HG03045 (cell line): ENCODE results near the gene MTERF4.
"Not testable (repeated sequence)": the region's sequence is repeated elsewhere in the genome, so short reads cannot be mapped to it uniquely, and the experiment has no call there.

Source experiments
- ATAC-seq: cut with Tn5 transposase; IDR thresholded peaks from one replicate; pipeline ENCODE4 v1.9.1; 2021; ENCODE audit warnings: mild to moderate bottlenecking, moderate library complexity; ENCODE audit not compliant: unreplicated experiment

Gene MTERF4

DNA sequence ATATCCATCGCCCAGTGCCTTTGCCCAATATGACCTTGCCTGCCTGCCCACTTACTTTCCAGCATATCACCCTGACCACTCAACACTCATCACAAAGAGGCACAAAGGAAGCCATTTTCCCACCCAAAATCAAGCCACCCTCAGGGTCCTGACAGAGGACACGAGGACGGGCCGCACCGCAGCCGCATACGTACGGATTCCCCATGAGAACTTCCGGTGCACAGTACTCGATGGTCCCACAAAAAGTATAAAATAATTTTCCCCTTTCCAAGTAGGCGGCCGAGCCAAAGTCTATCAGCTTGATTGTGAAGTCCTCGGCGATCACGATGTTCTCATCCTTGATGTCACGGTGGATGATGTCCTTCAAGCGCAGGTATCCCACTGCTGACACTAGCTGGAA, 10.0 kb upstream of the MTERF4 start:
- ATAC-seq: no peak

DNA sequence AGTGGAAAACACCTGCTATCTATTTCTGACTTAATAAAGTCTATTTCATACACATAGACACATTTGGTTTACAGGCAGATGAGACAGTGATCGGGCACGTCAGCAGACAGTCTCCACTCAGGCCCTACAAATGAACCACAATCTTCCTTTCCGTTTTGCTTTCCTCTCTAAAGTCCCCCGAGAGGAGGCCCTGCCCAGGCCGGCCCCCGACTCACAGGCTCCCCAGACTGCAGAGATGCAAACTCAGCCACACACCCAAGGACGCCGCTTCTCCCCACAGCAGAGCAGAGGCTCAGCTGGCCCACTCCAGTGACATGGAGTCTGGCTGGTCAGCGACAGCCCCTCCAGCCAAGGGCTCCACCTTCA, 9.3 kb upstream of the MTERF4 start:
- no peak for ATAC-seq

DNA sequence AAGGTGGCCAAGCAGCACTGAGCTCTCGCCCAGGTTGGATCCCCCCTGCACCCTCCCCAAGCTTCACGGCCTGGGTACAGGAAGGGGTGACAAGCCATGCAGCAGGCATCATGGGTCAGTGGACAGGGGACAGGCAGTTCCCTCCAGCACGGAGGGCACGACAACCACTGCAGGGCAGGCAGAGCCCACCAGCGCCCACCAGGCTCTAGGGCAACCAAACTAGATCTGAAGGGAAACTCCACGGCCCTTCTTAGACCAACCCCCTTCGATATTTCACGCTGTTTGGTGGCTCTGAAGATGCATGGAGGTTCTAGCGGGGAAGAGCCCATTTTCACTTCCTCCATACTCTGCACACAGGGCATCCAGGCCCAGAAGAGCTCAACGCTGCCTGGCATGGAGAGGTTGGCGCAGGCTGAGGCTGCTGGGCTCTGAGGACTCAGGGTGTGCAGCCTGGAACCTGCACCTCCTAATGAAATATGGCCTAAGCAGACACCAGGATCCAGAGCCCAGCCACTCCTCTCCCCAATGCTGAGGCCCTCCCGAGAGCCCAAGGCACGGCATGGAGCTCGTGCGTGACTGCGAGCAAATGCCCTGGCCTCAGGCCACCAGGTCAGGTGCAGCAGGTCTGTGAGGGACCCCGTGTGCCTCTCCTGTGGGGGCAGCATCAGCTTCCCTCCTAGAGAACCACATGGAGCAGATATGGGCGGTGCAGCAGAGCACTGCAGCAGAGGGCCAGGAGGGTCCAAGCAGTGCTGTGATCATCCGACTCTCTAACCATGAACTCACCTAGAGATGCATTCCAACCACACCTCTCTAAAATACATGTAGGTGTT, 8.7 kb upstream of the MTERF4 start:
- no peak for ATAC-seq

DNA sequence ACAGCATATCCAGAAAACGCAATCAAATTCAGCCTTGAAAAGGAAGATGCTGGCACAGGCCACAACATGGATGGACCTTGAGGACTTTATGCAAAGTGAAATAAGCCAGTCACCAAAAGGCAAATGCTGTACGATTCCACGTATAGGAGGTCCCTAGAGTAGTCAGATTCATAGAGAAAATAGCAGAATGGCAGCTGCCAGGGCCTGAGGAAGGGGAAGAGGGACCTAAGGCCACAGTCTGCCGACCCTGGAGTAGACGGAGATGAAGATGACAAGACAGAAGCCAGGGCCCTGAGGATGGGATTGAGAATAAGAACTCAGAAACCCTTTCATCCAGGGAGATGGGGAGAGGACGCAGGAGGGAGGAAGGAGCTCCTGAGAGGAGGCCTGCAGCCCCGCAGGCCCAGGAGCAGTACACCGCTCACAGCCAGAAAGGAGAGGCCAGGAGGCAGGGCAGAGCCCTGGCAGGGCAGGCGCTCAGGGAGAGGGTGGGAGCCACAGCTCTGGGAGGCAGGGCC, 8.1 kb upstream of the MTERF4 start:
- ATAC-seq: no peak

DNA sequence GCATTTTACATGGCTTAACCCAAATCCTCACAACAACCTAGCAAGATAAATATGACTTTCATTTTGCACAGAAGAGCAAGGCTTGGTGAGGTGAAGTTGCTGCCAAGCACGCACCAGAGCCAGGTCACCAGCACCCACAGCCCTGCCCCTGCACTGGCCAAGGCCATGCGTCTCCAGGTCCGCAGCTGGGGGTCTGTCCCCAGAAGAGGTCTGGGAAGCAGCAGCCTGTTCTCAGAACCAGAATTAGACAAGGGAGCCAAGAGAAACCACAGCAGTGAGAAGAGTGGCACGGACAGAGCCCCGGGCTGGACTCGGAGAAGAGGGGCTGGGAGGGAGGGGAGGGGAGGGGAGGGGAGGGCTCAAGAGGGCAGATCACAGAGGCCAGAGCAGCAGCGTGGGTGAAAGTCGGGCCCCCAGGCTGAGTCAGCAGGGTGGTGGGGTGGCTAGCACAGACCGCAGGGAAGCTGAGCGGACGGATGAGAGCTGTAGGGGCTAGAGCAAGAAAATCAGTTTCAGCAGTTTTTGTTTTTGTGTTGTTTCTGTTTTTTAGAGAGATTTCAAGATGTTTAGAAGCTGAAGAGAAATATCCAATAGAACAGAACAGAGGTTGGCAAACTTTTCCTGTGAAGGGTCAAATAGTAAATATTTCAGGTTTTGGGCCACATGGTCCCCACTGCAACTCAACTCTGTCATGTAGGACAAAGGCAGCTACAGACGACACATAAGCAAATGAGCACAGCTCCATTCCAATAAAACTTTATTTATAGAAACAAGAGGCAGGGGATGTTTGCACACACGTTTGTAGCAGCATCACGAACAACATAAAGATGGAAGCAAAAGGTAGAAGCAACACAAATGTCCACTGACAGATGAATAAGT, 7.4 kb upstream of the MTERF4 start:
- ATAC-seq: no peak

DNA sequence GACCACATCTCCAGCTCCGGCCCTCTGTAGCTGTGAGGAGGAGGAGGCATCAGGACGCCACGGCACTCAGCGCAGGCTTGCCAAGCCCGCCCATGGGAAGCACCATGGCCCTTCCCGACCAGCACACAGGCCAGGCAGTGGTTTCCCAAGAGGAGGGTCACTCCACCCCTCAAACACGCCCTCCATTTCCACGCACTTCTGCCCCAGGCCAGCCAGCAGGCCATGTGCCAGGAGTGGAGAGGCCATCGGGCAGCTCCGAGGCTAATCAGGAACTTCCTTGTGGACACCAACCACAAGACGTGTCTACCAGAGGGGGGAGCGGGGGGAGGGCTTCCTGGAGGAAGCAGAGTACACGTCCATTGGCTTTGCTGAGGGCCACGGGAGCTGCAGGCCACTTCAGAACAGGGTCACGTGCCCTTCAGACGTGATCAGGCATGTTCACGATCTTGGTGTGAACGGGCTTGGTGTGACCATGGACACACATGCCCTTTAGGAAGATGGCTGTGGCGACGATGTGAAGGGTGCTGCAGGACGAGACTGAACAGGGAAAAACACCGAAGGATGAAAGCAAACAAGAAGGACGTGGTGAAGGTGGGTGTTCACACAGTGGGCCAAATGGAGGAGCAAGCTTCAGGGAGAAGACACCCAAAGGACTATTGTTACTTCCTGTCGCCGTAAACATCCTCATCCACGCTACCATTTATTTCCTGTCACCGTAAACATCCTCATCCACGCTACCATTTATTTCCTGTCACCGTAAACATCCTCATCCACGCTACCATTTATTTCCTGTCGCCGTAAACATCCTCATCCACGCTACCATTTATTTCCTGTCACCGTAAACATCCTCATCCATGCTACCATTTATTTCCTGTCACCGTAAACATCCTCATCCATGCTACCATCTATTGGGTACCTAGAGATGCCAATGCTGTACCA, 6.5 kb upstream of the MTERF4 start:
- ATAC-seq: no peak

DNA sequence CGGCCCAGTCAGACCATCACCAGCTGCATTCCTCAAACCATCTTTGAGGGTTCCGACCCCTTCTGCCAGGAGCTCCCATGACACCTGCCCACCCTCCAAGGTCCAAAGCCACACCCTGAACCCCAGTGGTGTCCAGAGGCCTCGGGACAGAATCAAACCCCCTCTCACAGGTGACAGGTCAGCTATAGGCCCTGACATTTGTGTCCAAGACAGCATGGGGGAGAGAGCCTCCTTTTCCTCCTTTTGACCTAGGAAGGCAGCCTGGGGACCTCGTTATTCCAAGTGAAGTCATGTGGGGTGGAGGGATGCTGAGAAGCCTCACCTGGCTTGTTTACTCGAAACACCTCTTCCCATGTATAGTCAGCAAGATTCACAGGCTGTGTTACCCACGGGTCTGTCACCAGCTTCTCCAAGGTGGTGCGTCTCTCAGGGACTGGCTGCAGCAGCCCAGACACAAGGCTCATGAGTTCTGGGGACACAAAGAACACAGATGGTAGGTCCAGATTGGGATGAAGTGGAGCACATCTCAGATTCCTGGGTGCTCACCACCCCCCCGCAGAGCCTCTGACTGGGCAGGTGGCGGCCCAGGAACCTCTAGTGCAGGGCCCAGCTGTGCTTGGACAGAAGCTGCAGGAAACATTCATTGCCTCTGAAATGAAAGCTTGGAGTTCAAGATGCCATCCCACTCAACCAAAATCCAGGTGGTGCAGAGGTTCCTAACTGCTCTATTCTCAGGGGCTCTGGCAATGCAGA, 5.1 kb upstream of the MTERF4 start:
- ATAC-seq: no peak

DNA sequence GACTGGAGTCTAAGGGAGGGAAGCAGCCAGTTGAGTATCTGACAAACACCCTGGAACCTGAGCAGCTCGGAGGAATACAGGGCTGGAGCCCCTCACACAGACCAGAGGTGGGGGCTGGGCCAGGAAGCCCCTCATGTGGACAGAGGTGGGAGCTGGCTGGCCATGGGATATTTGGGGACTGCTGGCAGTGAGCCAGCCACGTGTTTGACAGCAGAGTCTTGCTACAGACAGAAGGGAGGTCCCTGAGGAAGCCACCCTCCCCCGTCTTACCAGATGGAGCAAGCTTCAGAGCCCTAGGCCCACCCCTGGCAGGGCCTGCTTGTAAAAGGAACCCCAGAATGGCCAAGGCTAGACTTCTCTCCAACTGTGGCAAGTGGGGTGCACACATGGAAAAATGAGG, 3.6 kb upstream of the MTERF4 start:
- ATAC-seq: no peak

DNA sequence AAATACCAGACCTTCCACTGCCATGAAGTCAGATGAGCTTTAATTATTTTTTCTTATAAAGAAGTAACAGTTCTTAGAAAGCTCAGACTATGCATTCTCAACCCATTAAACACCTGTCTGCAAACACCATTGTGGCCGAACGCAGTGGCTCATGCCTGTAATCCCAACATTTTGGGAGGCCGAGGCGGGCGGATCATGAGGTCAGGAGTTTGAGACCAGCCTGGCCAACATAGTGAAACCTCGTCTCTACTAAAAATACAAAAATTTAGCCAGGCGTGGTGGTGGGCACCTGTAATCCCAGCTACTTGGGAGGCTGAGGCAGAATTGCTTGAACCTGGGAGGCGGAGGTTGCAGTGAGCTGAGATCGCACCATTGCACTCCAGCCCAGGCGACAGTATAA, 2.5 kb upstream of the MTERF4 start:
- not testable (repeated sequence) for ATAC-seq

DNA sequence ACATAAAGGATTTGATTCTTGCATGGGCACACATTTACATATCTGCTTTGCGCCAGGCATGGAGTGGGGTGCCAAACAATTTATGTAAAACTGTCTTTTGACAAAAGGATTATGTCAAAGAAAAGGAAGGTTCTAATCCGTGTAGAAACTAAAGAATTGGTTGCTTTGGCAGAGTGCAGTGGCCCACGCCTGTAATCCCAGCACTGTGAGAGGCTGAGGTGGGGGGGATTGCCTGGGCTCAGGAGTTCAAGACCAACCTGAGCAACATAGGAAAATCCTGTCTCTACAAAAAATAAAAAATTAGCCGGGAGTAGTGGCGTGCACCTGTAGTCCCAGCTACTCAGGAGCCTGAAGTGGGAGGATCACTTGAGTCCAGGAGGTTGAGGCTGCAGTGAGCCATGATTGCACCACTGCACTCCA, 1.1 kb upstream of the MTERF4 start:
- no peak for ATAC-seq

DNA sequence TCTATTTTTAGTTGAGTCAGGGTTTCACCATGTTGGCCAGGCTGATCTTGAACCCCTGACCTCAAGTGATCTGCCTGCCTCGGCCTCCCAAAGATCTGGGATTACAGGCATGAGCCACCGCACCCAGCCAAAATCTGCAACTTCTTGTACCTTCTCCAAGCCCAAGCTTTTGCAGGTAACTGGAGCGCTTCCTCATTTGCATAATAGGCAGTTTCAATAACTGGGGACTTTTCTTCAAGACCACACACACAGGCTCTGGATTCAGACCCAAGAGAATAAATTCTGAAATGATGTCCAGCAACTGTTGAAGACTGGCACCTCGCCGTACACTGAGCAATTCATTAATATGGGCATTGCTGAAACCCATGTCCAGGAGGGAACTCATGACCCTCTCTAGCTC, 2.8 kb downstream of the MTERF4 start:
- no peak for ATAC-seq

DNA sequence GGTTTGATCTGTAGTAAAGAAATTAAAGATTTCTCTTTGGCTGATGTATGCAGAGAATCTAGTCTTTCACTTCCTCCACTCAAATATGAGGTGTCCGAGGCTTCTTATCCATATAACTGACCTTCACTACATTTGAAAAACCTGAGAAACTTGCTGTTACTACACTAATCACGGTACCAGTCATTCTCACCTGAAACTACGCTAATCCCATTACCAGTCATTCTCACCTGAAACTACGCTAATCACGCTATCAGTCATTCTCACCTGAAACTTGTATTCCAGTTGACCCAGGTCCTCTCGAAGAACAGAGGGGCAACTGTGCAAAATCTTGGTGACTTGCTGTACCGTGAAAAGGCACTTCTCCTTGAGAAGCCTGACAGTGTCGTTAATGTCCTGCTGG, 5.1 kb downstream of the MTERF4 start:
- no peak for ATAC-seq

DNA sequence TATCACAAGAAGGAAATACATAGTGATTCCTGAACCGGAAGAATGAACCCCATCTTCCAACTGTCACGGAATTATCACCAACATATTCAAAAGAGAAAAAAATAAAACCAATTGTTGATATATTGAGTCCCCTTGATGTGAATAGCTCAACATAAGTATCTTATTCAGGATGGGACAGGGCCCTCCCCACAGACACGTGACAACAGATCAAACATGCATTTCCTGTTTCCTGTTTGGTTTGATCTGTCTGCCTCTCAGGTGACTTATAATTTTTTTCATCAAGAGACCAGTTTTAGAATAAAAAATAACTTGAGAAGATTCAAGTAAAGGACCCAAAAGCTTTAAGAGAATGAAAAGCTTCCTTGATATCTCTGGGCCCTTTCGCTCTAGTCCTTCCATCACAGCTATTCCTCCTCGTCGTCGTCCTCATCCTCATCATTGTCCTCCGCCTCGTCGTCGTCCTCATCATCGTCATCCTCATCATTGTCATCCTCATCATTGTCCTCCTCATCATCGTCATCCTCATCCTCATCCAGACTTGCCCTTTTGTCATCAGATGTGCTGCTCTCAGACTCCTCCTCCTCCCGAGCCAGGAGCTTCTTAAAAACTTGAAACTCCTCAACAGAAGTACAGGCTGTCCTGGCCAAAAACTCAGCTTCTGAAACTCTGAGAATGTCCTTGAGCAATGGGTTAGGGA, 6.3 kb downstream of the MTERF4 start:
- ATAC-seq: no peak

DNA sequence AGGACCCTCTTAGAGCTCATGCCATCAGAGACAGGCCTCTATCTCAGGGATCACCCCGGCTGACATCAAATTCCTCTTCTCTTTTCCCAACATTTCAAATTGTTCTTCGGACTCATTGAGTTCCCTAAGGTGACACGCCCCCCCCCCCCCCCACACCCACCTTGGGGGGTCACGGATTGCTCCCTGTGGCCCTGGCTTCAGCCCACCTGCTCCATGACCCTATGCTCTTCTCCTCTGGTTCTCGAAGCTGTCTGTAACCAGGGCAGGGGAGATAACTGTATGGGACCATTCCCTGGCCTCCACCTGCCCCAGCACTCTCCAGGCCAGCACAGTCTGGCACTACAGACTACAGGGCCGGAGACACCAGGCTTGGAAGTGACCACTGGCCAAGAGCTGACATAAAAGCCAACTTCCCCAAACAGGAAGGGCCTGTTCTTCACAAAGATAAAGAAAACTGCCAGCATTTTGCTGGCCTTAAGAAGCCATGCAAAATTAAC, 7.1 kb downstream of the MTERF4 start:
- ATAC-seq: no peak

DNA sequence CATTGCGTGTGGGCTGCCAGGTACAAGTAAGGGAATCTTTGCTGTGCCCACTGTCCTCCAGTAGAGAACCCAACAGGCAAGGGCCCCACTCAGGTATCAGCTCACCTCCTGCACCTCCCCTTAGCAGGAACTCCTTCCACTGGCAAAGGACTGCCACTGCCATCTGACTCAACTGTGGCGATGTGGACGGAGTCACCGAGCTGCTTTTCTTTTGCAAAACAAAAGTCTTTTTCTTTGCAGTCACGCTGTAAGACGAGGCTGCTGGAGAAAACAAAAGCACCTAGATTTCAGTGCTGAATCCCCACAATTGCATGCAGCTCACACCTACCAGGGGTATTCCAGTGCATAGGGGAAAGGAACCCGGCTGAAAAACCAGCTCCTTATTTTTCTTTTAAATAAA, 7.9 kb downstream of the MTERF4 start:
- ATAC-seq: no peak

DNA sequence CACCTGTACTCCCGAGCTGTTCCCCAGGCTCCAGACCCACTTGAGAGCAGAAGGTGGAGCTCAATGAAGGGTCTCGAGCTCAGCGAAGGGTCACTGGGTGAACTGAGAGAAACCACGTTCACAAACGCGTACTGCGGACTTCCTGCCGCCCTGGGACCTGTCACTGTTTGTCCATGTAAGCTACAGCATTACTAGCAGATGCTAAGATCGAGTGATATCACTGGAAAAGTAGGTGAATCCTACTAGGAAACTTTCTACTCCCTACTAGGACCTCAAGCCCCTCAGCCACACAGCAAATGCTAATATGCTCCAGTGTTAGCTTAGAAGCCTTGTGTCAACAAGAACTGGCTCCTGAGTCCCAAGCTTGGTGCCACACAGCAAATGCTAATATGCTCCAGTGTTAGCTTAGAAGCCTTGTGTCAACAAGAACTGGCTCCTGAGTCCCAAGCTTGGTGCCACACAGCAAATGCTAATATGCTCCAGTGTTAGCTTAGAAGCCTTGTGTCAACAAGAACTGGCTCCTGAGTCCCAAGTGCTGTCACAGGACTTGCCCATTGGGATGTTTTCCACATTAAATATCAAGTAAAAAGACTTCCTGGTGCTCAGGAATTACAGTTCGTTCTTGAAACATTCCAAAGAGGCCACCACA, 8.8 kb downstream of the MTERF4 start:
- not testable (repeated sequence) for ATAC-seq

DNA sequence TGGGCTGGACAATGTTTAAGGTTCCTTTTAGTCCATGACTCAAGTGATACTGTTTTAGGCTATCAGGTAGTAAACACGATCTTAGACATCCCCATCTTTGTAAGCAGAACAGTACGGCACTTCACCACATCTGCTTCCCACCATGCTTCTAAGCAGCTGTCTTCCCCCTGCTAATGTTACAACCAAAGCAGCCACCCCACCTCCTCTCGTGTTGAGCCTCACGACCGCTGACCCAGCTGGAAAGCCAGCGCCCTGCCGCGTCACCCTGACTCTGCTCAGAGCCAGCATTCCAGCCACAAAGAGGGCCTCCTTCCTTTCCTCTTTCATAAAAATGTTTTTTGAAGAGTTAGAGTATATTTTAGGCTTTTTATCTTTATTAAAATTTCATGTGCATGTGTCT, 9.4 kb downstream of the MTERF4 start:
- ATAC-seq: no peak

DNA sequence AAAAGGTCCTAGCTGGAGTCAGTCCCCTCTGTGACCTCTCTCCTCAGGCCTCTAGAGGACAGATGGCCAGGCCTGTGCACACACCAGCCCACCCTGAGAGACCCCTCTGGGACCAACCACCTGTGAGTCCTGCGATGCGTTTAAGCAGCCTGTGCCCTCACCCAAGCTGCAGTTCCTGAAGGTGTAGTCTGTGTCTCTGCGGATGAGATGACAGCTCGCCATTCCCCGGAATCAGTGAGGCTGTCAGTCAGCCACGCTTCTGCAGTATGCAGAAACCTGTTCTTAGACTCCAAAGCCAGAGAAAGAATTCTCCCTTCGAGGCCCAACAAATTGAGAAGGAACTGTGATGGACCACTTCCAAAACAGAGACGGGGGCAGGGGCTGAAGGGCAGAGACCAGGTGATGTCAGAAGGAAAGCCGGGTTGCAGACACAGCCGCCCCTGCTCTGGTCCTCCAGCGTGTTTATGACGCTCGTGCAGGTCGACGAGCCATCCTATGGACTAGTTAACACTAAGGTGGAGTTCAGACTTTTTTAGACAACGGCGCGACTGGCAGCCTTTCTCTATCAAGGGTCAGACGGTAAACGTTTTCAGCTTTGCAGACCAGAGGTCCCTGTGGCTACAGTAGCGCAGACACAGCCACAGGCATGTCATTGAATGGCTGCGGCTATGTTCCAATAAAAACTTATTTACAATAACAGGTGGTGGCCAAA, 10.2 kb downstream of the MTERF4 start:
- ATAC-seq: no peak
